GM19240 (cell line): ENCODE results near the gene SPNS3.

Experiments
- DNase-seq: peaks from one replicate; pipeline ENCODE4 v3.0.0; 2011; ENCODE audit warnings: low spot score; ENCODE audit not compliant: insufficient read length

SPNS3 gene

DNA sequence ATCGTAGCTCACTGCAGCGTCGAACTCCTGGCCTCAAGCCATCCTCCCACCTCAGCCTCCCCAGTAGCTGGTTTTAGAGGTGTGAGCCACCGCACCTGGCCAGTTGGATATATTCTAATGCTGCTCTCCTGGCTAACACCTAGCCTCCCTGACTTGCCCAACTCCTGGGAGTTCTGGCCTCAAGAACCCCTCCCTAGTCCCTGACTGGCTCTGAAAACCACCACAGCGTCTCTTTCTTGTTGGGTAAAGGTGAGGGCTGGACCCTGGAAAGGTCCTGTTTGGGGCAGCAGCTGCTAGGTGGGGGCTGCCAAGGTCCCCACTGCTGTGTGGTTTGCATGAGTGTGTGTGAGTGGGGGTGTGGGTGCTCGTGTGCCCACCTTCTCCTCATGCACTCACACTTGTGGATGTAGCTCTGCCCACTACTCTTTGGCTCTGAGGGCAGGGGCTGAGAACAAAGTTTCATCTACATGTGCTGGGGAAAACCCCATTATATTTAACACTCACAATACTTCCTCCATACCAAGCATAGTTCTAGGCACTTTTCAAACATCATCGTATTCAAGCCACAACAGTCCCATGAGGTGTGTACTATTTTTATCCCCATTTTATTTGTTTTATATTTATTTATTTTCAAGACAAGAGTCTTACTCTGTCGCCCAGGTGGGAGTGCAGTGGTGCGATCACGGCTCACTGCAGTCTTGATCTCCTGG, 7.1 kb upstream of the SPNS3 start:
- no peak for DNase-seq

DNA sequence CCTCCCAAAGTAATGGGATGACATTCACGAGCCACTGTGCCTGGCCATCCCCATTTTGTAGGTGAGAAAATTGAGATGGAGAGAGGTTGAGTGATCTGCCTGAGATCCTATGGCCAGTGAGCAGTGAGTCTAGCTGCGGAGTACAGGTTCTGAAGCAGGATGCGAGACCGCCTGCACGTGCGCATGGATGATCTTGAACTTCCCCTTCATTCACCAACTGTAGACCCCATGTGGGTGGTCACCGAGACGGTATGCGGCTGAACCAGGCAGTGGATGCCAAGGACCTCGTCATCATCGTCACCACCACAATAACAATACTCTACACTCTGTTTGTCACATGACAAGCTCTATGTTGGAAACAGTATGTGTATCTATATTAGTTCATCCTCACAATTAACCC, 6.2 kb upstream of the SPNS3 start:
- no peak for DNase-seq

DNA sequence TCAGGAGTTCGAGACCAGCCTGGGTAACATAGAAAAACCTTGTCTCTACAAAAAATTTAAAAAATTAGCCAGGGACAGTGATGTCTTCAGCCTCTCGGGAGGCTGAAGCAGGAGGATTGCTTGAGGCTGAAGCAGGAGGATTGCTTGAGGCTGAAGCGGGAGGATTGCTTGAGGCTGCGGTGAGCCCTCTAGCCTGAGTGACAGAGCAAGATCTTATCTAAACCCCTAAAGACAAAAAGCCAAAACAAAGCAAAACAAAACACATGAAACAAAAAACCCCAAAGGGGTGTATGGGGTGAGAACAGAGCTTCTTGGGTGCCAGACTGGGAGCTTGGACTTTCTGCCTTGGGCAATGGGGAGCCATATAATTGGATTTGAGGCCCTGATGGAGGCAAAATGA, 2.6 kb downstream of the SPNS3 start:
- DNase-seq = no peak

DNA sequence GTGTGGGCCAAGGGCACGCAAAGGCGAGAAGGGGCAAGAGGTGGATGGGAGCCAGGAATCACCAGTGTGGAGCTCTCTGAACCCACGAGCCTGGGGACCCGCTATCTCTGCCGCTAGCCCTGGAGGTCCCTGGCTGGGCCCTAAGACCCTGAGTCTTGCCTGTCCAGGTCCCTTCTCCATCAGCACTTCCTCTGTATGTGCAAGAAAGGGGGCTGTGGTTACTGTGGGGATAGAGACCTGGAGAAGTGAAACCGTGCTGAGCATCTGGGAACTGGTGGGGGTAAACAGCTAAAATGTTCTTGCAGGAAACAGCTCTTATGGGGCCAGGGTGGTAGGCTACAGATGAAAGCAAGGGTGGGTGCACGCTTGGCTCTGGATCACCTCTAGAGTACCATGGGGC, 3.1 kb downstream of the SPNS3 start:
- no peak for DNase-seq

DNA sequence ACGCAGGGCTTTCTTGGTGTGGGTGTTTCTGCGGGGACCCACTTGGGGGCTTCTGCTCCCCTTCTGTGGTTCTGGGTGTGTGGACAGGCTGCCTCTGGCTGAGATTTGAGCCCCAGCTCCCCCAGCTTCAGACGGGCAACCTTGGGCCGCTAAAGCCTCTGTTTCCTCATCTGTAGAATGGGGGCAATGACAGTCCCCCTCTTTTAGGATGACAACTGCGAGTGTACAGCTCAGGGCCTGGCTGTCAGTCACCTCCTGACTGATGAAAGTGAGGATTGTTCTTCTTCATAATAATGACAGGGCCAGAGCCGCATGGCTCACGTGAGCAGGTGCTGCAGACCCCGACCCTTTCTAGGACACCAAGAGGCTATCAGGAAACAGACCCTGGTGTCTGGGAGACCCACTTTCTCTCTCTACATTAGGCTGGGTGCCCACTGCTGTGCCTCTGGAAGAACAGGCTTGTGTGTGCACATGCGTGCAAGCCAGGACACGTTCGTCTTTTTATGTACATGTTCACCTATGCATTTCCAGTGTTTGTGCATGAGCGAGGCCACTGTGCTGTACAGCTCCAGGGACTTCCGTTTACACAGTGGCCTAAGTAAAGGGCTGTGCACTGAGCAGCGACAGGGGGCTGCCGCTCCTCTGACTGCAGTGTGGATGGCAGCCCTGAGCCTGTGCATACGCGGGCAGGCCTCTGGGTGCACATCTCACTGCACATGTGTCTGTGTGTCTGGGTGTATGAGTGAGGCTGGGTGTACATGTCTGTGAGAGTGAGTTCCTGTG, 4.6 kb downstream of the SPNS3 start:
- no peak for DNase-seq

DNA sequence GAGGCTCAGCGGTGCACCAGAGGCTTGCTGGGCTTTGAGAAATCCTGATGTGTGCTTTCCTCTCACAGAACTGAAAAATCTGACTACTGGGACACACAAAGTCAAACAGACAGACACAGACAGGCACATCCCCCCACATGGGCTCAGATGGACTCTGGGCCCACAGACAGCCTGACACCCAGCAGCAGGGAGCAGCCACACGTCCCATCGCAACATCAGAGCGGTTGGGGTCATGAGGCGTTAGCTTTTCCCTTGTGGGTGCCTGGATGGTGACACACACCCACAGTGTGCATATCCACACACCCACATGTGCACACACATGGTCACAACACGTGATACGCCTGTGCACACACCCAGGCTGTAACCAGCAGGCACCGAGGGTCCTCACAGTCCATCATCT, 6.3 kb downstream of the SPNS3 start:
- no peak for DNase-seq

DNA sequence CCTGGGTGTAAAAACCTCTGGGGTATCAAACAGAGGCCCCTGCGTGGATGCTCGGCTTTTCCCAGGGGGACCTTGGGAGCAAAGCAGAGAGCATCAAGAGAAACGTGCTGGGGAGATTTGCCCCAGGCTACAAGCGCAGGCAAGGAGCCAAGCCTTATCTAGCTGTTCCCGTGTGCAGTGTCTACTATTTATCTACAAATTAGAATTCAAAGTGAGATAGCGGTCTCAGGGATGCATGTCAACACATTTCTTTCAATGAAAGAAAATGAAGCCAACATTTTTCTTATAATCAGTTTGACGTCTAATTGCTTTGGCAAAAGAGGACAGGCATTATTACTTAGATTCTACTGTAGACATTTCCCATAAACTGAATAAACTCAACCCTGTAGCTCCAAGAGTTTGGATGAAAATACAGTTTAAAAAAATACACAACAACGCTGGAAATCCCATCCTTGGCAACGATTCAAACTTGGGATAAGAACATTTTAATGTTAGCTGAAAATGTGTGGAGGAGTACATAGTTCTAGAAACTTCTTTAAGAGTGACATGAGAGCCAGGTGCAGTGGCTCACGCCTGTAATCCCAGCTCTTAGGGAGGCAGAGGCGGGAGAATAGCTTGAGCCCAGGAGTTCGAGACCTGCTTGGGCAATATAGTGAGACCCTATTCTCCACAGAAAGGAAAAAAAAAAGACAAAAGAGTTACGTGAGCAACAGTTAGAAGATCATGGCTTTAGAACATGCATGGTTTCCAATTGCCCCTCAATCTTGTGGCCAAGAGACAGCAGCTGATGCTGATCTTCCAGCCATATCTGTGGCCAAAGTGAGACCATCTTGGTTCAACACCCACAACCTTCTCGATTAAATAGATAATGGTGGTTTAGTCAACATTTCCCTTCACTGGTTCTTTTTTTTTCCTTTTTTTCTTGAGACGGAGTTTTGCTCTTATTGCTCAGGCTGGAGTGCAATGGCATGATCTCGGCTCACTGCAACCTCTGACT, 7.2 kb downstream of the SPNS3 start:
- DNase-seq = no peak

DNA sequence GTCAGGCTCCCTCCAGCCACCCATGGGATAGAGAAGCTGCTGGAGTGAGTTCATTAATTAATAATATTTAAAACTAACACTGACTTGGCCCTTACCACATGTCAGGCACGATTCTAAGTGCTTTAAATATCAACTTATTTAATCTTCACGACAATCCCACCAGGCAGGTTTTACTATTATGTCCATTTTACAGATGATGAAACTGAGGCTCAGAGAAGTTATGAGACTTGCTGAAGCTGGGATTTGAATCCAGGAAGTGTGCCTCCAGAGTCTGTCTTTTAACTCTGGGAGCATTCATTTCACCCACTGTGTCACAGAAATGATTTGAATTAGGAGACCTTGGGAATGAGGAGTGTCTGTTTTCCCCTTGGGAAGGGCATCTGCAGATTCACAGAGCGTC, 8.8 kb downstream of the SPNS3 start:
- DNase-seq = no peak

DNA sequence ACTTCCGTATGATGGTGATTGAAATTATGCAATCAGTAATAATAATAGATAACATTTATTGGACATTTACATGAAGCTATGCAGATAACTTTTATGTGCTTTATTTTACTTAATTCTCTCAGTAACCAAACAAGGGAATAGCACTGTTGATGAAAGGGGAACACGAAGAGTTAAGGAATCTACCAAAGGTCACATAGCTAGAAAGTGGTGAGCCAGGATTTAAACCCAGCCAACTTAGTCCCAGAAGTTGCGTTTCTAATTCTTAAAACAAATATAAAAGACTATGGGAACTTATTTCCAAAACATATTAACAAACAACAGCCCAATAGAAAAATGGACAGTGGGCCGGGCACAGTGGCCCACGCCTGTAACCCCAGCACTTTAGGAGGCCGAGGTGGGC, 9.7 kb downstream of the SPNS3 start:
- no peak for DNase-seq

DNA sequence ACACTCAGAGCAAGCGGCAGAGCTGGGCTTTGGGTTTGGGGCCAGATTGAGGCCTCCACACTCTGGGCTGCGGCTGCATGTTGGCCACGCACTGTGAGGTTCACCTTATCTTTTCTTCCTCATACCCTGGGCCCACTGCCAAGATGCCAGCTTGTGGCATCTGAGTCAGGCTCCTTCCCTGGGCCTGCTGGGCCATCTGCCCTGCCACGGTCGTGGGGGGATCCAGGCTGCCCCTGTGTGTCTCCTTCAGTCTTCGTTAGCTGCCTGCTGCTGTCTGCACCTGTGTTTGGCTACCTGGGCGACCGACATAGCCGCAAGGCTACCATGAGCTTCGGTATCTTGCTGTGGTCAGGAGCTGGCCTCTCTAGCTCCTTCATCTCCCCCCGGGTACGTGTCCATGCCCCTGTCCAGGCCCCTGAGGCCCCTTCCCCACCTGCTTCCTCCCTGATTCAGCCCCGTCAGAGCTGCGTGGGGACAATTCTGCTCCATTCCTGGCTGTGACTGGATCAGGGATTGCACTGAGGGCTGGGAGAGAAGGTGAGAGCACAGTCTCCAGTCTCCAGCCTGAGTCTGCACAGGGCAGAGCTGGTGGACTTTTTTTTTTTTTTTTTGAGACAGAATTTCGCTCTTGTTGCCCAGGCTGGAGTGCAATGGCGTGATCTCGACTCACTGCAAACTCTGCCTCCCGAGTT, 11.2 kb downstream of the SPNS3 start:
- DNase-seq = no peak

DNA sequence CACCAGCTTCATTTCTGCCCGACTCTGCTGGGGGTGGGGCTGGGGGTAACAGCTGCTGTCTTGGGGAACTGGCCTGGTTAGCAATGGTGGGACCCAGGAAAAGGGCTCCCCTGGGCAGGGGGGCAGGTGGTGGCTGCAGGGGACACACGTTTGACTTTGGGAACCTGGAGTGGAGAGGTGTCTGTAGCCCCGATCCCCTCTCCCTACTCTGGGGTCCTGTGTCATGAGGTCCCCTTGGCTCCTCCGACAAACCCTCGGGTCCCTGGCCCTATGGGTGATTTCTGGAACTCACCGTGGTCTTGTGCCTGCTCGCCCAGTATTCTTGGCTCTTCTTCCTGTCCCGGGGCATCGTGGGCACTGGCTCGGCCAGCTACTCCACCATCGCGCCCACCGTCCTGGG, 12.0 kb downstream of the SPNS3 start:
- DNase-seq = no peak

DNA sequence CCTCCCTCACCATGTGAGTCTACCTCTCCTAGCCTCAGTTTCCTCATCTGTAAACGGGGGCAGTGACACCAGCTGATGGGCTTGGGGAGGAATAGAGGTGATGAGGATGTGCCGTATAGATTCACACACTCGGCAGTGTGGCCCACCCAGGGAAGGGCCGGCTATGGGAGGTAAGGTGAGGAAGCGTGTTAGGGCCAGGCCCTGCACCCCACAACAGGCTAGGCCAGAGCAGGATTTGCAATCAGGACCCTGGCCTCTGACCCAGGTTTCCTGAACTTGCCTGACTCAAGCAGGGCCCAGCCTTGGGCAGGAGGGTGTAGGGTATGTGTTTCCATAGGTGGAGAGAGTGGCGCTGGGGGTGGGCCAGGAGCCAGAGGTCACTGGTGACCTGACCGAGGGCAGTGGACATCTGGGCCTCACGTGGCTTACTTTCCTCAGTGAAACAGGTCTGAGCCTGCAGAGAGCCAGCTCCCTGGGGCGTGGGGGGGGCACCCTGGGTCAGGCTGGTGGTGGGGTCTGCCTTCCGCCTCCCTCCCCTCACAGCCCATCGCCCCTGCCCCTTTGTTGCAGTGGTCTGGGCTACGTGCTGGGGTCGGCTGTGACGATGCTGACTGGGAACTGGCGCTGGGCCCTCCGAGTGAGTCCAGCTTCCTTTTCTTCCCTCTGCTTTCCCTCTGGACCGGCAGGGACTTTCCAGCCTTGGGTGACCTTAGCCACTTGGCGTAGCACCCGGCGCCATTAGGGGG, 12.8 kb downstream of the SPNS3 start:
- no peak for DNase-seq

DNA sequence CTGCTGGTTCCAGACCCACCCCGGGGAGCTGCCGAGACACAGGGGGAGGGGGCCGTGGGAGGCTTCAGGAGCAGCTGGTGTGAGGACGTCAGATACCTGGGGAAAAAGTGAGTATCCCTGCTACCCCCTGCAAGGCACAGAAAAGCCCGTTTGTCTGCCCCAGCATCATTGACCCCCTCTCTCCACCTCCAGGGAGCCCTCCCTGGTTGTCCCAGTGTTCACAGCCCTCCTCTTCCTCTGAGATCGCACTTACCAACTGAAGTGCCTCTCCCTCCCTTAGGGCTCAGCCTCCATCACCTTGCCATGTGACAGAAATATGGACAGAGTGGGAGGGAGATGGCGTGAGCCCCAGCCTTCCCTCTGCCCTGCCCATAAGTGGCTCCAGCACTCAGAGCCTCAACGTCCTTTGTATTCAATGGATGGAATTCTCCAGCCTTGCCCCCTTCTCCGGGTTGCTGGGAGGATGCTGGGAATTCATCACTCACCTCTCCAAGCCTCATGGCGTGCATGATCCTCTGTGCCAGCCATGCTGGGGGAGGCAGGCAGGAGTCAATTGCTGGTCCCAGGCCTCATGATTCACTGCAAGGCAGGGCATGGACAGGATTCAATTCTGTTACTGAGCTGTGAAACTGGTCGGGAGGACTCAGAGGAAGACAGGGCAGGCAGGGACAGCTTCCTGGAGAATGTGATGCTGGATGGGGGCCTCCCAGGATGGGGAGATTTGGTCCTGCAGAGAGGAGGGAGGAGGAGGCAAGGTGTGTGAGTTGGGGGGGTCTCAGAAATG, 14.6 kb downstream of the SPNS3 start:
- no peak for DNase-seq

DNA sequence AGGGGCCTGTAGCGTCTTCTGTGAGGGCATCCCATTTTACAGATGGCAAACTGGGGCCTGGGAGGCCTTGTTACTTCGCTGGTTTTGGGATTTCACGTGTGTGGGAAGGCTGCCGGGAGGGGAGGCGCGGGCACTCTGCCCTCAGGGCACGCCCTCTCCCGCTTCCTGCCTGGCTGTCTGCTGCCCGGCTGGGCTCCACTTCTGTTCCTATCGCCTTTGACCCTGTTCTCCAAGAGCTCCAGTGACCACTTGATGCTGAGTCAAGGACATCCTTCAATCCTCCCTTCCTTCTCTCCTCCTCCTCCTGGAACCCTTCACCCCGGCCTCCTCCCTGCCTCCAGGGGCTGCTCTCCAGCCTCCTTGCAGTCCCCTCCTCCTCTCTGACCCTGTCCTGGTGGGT, 16.0 kb downstream of the SPNS3 start:
- no peak for DNase-seq

DNA sequence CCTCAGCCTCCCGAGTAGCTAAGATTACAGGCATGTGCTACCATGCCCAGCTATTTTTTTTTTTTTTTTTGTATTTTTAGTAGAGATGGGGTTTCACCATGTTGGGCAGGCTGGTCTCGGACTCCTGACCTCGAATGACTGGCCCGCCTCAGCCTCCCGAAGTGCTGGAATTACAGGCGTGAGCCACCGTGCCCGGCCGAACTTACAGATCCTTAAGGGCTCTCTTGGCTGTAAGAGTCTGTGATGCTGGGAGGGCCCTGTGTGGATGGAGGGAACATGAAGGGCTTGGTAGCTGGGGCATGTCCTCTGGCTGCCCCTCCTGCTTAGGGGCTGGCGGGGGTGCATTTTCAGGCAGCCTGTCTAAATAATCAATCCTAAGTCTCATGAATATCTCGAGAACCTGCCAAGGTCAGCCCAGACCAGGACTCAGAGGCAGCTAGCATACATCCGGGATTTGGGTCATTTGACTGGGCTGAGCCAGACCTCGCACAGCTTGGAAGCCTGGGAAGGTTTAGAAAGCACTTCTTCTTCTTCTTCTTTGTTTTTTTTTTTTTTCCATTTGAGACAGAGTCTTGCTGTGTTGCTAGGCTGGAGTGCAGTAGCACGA, 17.1 kb downstream of the SPNS3 start:
- no peak for DNase-seq

DNA sequence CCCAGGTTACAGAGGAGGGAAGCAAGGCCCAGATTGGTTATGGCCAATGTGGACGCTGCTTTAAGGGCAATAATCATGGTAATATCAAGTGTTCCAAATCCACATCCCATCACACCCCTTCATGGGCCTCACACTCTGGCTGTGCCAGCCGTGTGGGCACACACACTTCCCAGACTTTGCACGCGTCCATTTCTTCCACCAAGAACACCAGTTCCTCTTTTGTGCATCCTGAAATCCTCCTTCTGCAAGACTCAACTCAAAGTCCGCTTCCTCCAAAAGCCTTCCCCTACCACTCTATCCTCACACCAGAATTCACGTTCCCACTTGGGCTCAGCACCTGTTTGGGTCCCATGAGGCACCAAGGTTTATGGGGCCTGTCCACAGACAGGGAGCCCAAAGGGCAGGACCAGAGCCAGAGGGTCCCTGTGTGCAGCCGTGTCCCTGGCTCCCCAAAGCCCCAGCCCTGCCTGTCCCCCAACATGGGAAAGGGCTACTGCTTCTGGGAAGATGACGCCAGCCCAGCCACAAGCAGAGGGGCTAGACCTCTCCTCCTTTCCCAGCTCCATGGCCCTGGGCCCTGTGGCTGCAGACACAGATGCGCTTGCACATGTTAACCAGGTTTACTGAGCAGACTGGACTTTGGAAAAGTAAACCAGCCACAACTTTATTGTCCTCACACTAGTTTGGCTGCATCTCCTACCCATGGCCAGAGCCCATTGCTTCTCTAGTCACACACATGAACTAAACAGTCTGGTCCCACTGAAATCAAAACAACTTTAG, 20.3 kb downstream of the SPNS3 start:
- no peak for DNase-seq

DNA sequence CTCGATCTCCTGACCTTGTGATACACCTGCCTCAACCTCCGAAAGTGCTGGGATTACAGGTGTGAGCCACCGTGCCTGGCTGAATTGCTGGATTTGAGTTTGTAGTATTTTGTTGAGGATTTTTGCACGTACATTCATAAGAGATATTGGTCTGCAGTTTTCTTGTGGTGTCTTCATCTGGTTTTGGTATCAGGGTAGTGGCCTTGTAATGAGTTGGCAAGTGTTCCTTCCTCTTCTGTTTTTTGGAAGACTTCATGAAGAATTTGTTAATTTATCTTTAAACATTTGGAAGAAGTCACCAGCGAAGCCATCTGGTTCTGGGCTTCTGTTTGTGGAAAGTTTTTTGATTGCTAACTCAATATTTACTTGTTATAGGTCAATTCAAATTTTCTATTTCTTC, 26.9 kb downstream of the SPNS3 start:
- DNase-seq = no peak

DNA sequence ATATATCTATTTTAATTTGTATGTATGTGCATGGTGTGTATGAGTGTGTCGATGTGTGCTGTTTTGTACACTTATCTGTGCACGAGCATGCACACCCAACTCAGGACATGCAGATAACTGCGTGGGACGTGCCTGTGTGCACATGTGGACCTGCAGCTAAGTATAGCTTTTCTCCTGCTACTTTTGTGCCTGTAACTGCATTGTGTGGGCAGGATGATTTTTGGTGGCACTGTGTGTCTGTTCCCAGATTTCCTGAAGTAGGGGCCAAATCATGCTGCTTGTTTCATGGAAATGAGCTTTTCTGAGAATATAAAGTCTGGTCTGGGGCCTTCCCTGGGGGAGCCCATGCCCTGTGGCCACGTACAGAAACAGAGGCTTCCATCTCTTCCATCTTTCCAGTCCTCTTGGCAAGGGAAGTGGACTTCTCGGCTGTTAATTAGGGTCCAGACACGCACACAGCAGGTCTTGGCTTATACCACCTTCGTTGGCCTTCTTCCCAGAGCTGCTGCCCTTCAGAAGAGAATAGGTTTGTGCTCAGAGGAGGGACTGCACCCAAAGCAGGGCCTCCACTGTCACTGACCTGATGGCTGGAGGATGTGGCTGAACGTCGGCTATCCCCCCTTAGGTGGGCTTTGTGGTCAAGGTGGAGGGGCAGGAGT, 30.2 kb downstream of the SPNS3 start:
- DNase-seq = no peak
